BJ (cell line): ENCODE results near the gene MAP7. TPM values are rescaled to one million over a fixed set of nuclear protein-coding genes. Genes with fewer than 3 reads are reported as not detected.
A peak's percentile ranks its signal among the peaks of the same experiment; 100 is the strongest.
"Not testable (repeated sequence)": the region's sequence is repeated elsewhere in the genome, so short reads cannot be mapped to it uniquely, and the experiment has no call there.

Source experiments
- CTCF ChIA-PET: fragments of 350-600 bp; formaldehyde crosslinking; extraction: SDS; loops from one replicate; lab custom pipeline; 2021; ENCODE audit warnings: antibody characterized with exemption, inconsistent platforms; lab: Yijun Ruan, JAX
- POLR2A ChIA-PET: fragments of 300-600 bp; sonication (Branson Sonifier 250); formaldehyde crosslinking; extraction: SDS; loops from one replicate; lab custom pipeline; 2021; ENCODE audit warnings: antibody characterized with exemption; lab: Charles Lee
- DNase-seq: peaks from one replicate; pipeline ENCODE4 v3.0.0-alpha.2; 2011; ENCODE audit warnings: low read depth
- H3K27me3 ChIP-seq: 2 replicates; pipeline ENCODE4 v1.6.0; 2011; ENCODE audit warnings: low read length; ENCODE audit not compliant: control insufficient read depth, insufficient read depth
- H3K36me3 ChIP-seq: 2 replicates; pipeline ENCODE4 v1.5.1; 2011; ENCODE audit warnings: low read length; ENCODE audit not compliant: control insufficient read depth, insufficient read depth
- H3K4me3 ChIP-seq: 2 replicates; pipeline ENCODE4 v1.5.1; 2011; ENCODE audit warnings: low read depth, mild to moderate bottlenecking, control low read depth, low read length
- CTCF ChIP-seq: IDR thresholded peaks from 2 replicates; pipeline ENCODE4 v1.5.1; 2011; ENCODE audit warnings: low read depth, mild to moderate bottlenecking, control low read depth, inconsistent platforms, low read length, moderate library complexity; ENCODE audit not compliant: insufficient read depth
- polyA plus RNA-seq: library from polyadenylated mRNA; depleted of rRNA; stranded (reverse); fragments of >200 nt; gene quantifications from 2 replicates; pipeline ENCODE4 v1.2.3, GENCODE V29; 2011

The MAP7 gene
- polyA plus RNA-seq, 1 experiment: 0.45 TPM

- CTCF ChIA-PET: interaction anchor here (0.6 to 1.1 kb wide), 2 partner anchors 16 to 591 kb away, joined by 3 read pairs; no protein-coding TSS in a partner anchor
- H3K4me3 ChIP-seq: no peak overlapping the region
- no peak for TF ChIP-seq CTCF
- no peaks in the 10 kb centered on the region for H3K27me3 ChIP-seq
- DNase-seq: no peak
- POLR2A ChIA-PET: no interaction called here
- no peaks in the 10 kb centered on the region for H3K36me3 ChIP-seq
Observed at GRCh38 chr6:136491754-136492153, 58.5 kb downstream of the MAP7 start.

GRCh38 chr6:136491251-136491650 is 59.0 kb downstream of the MAP7 start:
- Histone ChIP-seq H3K27me3 (no peaks in the 10 kb centered on the region), H3K4me3 (no peak overlapping the region), H3K36me3 (no peaks in the 10 kb centered on the region)
- DNase-seq: no peak
- no peak for TF ChIP-seq CTCF
- CTCF ChIA-PET: interaction anchor here (1.1 kb wide), 1 partner anchor 16 kb away, joined by 3 read pairs; no protein-coding TSS in a partner anchor
- POLR2A ChIA-PET: no interaction called here

GRCh38 chr6:136489689-136490033 is 60.6 kb downstream of the MAP7 start:
- DNase-seq, H3K4me3 ChIP-seq, POLR2A ChIA-PET, H3K36me3 ChIP-seq, H3K27me3 ChIP-seq: not testable (repeated sequence)
- CTCF ChIA-PET: interaction anchor here (0.8 to 1.8 kb wide), 3 partner anchors 9 to 303 kb away, joined by 3 to 4 read pairs (median 3); partner anchors contain the start of gene MAP3K5

GRCh38 chr6:136487759-136488425 is 62.3 kb downstream of the MAP7 start:
- Histone ChIP-seq H3K36me3 (no peaks in the 10 kb centered on the region), H3K27me3 (no peaks in the 10 kb centered on the region; the same call in 1 of the 2 replicates), H3K4me3 (no peak overlapping the region)
- POLR2A ChIA-PET: no interaction called here
- DNase-seq: peak; percentile 7
- TF ChIP-seq CTCF: no peak
- CTCF ChIA-PET: no interaction called here

- DNase-seq: no peak
- no peaks in the 10 kb centered on the region for H3K36me3 ChIP-seq
- H3K27me3 ChIP-seq: no peaks in the 10 kb centered on the region; the same call in 1 of the 2 replicates
- no peak overlapping the region for H3K4me3 ChIP-seq
- CTCF ChIA-PET: interaction anchor here (1.2 kb wide), 1 partner anchor 64 kb away, joined by 3 read pairs; the partner anchor contains the start of gene MAP7
- TF ChIP-seq CTCF: no peak
- POLR2A ChIA-PET: interaction anchor here (0.5 kb wide), 1 partner anchor 49 kb away, joined by 6 read pairs; no protein-coding TSS in a partner anchor
Observed at GRCh38 chr6:136486357-136486756, 63.9 kb downstream of the MAP7 start.
